ENCODE results near the gene NUSAP1.
"Not testable (repeated sequence)": the region's sequence is repeated elsewhere in the genome, so short reads cannot be mapped to it uniquely, and the experiment has no call there.

Gene NUSAP1

DNA sequence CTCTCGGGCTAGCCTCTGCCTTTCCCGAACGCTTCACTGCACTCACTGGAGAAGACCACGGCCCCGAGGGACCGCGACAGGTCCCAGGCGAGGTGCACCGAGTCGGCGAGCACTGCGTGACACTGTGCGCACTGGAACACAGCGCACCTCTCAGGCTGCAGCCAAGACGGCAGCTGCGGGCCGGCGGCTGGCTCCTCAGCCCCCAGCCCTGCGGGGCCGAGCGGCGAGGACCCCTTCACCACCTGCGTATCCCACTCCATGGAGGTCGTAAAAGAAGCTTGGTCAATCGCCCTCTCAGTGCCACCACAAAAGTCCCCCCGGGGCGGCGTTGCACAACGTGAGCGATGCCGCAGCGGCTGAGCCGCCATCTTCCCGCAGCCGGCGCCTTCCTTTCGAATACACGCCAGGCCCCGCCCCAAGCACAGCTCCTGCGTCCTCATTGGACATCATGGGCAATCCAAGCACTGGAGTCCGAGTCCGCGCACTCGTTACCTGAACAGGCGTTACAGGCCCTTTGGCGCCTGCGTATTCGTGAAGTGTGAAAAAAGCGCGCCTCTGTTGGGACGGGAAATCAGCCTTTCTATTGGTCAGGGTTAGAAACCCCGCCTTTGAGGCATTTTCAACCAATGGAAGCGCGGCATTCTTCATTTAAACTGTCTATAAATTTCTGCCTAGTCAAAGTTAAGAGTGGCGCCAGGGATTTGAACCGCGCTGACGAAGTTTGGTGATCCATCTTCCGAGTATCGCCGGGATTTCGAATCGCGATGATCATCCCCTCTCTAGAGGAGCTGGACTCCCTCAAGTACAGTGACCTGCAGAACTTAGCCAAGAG, at the start of gene NUSAP1, which contains the start of gene OIP5:
Gene NUSAP1 (plus strand): TSS at position 688 of the 832 bp plus-strand sequence. CDS start 77 bp downstream, at position 765.
Gene OIP5 (minus strand): TSS at position 398 of the 832 bp plus-strand sequence. CDS start 30 bp downstream, at position 368.
- peak; percentile 99 for DNase-seq

- not testable (repeated sequence) for DNase-seq
Observed at GRCh38 chr15:41282980-41283652, 49.6 kb upstream of the NUSAP1 start.

DNA sequence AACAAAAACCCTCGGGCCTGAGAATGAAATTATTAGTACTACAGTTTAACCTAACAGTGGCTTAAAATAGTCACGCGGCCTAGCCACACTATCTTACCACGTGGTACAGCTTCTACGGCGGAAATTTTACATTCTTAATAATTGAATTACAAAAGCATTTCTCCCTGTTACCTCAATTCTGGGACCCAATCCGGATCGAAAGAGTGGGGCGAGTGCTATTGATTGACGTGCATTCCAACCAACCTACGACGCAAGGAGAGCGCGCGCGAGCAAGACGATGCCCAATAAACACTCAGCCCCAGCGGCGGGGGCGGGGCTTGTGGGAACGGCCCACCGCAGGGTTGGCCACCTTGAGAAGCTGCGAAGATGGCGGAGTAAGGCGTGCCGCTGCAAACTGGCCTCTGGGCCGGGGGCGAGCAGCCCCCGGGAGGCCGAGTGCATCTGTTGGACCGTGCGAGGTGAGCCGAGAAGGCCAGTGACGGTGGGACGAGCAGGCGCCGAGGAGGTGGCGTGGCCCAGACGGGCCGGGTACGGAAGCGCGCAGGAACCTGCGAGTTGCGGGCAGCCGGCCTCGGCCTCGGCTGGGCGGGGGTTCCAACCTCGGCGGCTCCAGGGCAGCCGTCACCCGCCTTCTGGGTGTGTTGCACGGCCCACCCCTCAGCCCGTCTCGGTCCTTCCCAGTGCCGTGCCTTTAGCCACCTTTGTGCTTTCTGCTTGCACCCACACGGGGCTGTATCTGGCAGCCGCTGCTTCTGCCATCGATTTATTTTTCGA, 48.8 kb upstream of the NUSAP1 start:
- DNase-seq, result peak; percentile 97

DNA sequence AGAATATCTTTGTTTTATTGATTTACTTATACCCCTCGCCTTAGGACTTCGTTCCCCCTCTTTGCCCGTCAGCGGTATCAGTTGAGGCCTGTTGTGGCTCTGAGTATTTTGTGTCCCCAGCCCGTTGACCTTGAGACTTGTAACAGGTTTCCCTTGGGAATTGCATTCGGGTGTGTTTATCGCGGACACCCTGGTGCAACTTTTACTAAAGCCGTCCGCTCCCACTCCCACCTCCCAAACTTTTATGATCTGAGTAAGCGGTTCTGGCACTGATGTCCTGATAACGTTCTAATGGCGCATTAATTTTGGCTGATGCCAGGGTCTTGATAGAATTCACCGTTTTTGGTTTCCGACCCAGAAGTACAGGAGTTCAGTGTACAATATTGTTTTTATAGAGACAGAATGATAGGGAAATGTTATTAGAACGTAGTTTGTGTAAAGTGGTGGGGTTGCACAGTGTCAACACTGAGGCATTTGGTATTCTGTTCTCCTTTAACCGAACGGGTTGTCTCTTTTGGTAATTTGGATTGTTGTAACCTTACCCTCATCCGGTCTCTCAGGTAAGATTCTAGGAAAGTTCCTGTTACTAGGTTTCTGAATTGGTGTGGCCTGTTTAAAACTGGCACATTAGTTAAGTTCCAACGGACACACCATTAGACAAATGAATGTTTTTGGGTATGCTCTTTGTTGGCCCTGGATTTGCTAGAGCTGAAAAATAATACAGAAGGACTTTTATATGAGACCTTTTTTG, 48.1 kb upstream of the NUSAP1 start:
- no peak for DNase-seq

GRCh38 chr15:41285285-41285684, 47.4 kb upstream of the NUSAP1 start:
- DNase-seq, result no peak

- no peak for DNase-seq
Observed at GRCh38 chr15:41286665-41287333, 45.9 kb upstream of the NUSAP1 start.

GRCh38 chr15:41288464-41288863, 44.2 kb upstream of the NUSAP1 start:
- DNase-seq, result no peak

DNA sequence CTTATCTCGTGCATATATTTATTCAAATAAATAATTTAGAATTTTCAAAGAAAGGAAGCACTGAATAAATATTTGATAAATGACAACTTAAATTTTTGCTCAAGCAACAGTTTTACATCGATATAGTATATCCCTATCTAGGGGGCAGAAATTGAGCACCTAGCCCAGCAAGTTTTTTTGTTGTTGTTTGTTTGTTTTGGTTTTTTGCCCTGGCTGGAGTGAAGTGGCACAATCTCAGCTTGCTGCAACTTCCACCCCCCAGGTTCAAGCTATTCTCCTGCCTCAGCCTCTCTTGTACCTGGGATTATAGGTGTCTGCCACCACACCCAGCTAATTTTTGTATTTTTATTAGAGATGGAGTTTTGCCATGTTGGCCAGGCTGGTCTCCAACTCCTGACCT, 42.7 kb upstream of the NUSAP1 start:
- DNase-seq, result no peak

DNA sequence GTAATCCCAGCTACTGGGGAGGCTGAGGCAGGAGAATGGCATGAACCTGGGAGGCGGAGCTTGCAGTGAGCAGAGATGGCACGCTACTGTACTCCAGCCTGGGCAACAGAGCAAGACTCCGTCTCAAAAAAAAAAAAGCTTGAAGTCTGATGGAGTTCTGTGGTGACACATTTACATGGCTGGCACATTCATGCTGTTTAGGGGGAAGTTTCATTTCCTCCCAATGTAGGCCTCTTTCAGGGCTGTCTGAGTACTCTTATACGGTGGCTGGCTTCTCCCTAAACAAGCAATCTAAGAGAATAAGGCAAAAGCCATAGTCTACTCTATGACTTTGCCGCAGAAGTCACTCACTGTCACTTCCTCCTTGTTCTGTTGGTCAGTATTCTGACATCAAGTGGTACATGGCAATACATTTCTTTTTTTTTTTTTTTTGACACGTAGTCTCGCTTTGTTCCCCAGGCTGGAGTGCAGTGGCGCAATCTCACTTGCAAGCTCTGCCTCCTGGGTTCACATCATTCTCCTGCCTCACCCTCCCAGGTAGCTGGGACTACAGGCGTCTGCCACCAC, 41.5 kb upstream of the NUSAP1 start:
- DNase-seq, result no peak

- DNase-seq, result no peak
Observed at GRCh38 chr15:41292521-41292920, 40.2 kb upstream of the NUSAP1 start.

DNA sequence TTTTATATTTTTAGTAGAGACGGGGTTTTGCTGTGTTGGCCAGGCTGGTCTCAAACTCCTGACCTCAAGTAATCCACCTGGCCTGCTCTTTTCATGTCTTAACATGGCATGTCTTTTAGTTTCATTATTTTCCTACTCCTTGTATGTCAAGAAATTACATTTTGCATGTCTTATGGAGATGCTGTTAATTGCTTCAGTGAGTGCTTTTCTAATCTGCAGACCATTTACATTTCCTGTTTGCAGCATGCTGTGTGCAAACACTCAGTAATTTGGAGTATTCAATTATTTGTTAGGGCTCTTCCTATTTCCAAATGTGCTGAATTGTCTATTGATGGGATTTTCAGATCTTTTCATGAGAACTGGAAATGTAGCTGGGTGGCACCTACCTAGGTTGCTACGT, 31.5 kb upstream of the NUSAP1 start:
- not testable (repeated sequence) for DNase-seq

- DNase-seq, result no peak
Observed at GRCh38 chr15:41301587-41301986, 31.1 kb upstream of the NUSAP1 start.

GRCh38 chr15:41304149-41304770, 28.4 kb upstream of the NUSAP1 start:
- DNase-seq, result no peak

- no peak for DNase-seq
Observed at GRCh38 chr15:41307679-41308078, 25.0 kb upstream of the NUSAP1 start.

GRCh38 chr15:41309226-41309905, 23.3 kb upstream of the NUSAP1 start:
- no peak for DNase-seq

GRCh38 chr15:41320805-41321330, 11.8 kb upstream of the NUSAP1 start:
- DNase-seq, result not testable (repeated sequence)

DNA sequence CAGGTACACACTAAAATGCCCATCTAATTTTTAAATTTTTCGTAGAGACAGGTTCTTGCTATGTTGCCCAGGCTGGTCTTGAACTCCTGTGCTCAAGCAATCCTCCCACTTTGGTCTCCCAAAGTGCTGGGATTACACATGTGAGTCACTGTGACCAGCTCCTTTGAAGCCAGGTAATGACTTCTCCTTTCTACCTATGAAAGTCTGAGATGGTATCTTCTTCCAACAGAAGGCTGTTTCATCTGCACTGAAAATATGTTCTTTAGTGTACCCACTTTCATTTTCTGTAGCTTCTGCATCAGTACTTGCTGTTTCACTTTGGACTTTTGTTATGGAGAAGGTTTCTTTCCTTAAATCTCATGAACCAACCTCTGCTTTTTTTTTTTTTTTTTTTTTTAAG, 9.1 kb upstream of the NUSAP1 start:
- DNase-seq, result no peak

GRCh38 chr15:41331281-41331680, 1.4 kb upstream of the NUSAP1 start:
- DNase-seq, result no peak

GRCh38 chr15:41331833-41332193, 868 bp upstream of the NUSAP1 start:
- no peak for DNase-seq

GRCh38 chr15:41333026-41333562, 413 bp downstream of the NUSAP1 start:
- no peak for DNase-seq
